ENCODE results near the gene WNT3A.
A peak's percentile ranks its signal among the peaks of the same experiment; 100 is the strongest.
"Not testable (repeated sequence)": the region's sequence is repeated elsewhere in the genome, so short reads cannot be mapped to it uniquely, and the experiment has no call there.

WNT3A gene

DNA sequence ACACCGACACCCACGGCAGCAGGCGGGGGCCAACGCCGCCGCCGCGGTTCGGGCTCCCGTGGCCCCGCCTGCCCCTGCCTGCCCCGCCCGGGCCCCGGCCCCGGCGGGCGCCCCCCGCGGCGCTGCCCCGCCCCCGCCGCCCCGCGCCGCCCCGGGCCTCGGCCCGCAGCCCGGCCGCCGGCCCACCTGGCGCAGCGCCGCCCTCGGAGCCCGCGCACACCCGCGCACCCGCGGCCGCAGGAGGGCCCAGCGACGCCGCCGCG lies at the start of gene WNT3A:
Gene WNT3A (plus strand): TSS at position 213 of the 263 bp plus-strand sequence. CDS start 131 bp downstream, outside the sequence.
- no peak for DNase-seq

- DNase-seq = no peak
Measured at GRCh38 chr1:227958617-227959324, 48.0 kb upstream of the WNT3A start.

GRCh38 chr1:227959325-227959860 lies 47.4 kb upstream of the WNT3A start:
- no peak for DNase-seq

DNA sequence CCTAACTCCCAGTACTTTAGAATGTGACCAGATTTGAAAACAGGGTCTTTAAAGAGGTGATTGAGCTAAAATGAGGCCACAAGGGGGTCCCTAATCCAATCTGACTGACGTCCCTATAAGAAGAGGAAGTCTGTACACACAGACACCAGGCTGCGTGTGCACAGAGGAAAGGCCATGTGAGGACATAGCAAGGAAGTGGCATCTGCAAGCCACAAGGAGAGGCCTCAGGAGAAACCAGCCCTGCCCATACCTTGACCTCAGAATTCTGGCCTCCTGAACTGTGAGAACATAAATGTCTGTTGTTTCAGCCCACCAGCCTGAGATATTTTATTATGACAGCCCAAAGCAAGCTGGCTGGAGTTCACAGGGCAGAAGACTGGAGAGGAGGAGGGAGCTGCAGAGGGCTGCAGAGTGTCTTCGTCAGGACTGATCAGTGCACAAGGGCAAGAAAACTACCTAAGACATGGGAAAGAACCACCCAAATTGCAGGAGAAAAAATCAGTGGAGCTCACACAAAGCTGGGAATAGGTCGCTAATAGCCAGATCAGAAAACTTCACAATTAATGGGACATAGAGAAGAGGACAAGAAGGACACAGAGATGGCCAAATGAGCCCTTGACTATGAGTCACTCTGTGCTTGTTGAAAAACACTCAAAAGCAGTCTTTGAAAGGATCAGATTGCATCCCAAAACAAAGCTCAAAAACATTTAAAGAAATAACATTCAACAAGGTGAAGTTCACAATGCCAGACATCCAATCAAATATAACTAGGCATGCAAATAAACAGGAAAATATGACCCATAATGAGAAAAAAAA lies 44.9 kb upstream of the WNT3A start:
- peak; percentile 80 for DNase-seq

- not testable (repeated sequence) for DNase-seq
Measured at GRCh38 chr1:227966733-227967132, 40.1 kb upstream of the WNT3A start.

DNA sequence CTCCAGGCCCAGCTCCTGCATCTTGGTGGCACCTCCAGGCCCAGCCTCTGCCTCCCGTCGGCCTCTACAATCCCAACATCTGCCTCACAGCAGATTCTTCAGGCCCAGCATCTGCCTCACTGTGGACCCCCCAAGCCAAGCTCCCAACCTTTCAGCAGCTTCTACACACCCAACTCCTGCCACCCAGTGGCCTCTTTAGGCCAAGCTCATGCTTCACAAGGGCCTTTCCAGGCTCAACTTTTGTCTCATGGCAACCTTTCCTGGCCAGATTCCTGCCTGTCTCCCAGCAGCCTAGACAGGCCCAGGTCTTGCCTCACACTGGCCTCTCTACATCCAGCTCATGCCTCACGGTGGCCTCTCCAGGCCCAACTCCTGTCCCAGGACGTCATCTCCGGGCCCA lies 39.0 kb upstream of the WNT3A start:
- not testable (repeated sequence) for DNase-seq

- not testable (repeated sequence) for DNase-seq
Measured at GRCh38 chr1:227970076-227970995, 36.5 kb upstream of the WNT3A start.

- DNase-seq = not testable (repeated sequence)
Measured at GRCh38 chr1:227971216-227971615, 35.6 kb upstream of the WNT3A start.

GRCh38 chr1:227971643-227972282 lies 35.0 kb upstream of the WNT3A start:
- not testable (repeated sequence) for DNase-seq

DNA sequence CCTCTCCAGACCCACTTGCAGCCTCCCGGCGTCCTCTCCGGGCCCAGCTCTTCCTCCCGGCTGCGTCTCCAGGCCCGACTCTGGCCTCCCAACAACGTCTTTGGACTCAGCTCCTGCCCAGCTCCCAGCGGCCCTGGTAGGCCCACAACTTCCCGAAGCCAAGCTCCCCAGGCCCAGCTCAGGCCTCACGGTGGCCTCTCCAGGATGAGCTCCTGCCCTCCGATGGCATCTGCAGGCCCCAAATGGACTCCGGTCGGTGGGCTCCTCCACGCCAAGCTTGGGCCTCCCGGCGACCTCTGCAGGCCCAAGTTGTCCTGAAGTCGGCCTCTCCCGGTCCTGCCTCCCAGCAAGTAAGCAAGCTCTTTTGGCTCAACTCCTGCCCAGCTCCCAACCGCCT lies 34.5 kb upstream of the WNT3A start:
- not testable (repeated sequence) for DNase-seq

GRCh38 chr1:227972843-227973374 lies 33.9 kb upstream of the WNT3A start:
- not testable (repeated sequence) for DNase-seq

GRCh38 chr1:227973724-227974288 lies 33.0 kb upstream of the WNT3A start:
- not testable (repeated sequence) for DNase-seq

DNA sequence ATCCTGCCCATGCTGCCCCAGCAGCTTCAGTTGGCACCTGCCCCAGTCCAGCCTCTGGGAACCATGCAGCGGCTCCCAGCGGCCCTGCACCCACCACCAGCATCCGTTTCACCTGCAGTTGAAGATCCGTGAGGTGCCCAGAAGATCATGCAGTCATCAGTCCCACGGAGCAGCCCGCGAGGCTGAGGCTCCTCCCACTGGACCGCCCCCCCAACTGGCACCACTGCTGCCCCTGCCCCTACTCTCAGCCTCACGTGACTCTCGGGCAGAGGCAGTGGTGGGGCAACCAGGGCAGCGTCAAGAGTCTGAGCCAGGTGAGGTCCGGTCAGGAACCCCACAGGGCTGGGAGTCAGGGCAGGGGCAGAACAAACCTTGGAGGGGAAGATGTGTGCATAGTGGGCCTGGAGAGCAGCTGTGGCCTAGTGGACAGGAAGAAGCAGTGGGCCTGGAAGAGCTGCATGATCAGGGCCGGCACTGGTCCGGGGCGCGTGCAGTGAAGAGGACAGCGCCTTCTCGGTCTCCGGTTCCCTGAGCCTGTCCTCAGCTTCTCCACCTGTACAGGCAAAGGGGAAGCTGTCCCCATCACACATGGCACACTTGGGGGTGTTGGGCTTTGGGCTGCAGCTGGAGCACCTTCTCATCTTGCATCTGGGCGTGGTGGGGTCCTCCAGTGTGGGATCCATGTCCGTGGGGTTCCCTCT lies 31.1 kb upstream of the WNT3A start:
- not testable (repeated sequence) for DNase-seq

DNA sequence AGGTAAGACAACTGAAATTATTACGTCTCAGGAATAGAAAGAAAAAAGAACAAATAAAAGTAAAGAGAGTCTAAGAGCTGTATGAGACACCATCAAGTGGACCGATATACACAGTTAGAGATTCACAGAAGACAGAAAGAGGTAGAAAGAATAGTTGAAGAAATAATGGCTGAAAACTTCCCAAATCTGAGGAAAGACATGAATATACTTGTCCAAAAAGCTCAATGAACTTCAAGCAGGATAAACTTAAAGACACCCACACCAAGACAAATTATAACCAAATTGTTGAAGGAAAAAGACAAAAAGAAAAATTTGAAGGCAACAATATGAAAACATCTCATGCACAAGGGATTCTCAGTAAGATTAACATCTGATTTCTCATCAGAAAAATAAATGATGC lies 19.6 kb upstream of the WNT3A start:
- DNase-seq = no peak

GRCh38 chr1:227994632-227995300 lies 12.0 kb upstream of the WNT3A start:
- DNase-seq = no peak

DNA sequence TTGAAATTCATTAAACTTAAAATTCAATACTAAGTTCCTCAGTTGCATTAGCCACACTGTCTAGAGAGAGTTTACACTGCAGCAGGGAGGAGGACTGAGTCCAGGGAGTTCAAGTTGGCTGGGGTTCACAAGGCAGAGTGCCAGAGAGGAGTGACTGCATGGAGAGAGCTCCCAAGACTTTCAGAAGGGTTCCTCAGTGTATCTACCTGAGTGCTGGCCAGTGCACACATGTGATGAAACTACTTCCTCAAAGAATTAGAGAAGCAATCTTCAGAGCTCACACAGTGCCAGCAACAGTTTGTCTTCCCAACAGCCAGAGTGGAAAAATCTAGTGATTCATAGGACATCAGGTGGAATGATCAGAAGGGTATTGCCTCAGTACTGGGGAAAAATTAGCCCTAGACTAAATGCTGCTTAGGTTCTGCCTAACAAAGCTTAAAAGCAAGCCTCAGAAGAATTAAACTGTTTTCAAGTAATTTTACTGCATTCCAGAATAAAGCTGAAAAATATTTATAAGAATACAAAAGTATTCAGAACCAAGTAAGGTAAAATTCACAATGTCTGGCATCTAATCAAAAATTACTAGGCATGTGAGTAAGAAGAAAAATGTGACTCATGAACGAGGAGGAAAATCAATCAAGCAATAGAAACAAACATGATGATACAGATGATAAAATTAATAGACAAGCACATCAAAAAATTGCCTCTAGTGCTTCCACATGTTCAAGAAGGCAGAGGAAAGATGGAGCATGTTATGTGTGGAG lies 10.4 kb upstream of the WNT3A start:
- no peak for DNase-seq

DNA sequence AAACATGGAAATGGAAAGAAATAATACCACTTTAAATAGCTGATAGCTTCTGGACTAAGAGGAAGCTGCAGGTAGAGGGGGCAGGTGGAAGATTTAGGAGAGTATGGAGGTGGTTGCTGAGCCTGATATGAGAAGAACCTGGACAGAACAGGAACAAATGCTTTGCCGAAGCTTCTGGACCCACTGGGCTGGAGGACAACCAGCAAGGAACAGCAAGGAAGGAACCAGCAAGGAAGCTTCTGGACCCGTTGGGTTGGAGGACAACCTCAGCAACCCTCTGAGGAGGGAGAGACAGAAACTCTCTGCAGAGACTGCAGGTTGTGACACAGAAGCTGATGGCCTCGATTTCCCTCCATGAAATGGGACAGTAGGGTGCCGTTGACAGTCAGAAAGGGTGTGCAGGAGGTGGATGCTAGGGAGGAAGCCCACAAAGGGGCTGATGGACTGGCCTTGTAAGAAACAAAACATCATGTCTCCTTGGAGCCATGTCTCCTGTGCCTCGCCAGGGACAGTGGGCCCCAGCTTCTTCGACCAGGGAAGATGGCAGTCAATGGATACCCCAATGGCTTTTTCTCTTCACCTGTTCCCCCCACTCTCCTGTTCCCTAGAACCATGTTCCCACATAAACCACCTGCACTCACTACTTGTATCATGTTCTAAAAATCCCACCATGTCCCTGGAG lies 8.3 kb upstream of the WNT3A start:
- DNase-seq = no peak

DNA sequence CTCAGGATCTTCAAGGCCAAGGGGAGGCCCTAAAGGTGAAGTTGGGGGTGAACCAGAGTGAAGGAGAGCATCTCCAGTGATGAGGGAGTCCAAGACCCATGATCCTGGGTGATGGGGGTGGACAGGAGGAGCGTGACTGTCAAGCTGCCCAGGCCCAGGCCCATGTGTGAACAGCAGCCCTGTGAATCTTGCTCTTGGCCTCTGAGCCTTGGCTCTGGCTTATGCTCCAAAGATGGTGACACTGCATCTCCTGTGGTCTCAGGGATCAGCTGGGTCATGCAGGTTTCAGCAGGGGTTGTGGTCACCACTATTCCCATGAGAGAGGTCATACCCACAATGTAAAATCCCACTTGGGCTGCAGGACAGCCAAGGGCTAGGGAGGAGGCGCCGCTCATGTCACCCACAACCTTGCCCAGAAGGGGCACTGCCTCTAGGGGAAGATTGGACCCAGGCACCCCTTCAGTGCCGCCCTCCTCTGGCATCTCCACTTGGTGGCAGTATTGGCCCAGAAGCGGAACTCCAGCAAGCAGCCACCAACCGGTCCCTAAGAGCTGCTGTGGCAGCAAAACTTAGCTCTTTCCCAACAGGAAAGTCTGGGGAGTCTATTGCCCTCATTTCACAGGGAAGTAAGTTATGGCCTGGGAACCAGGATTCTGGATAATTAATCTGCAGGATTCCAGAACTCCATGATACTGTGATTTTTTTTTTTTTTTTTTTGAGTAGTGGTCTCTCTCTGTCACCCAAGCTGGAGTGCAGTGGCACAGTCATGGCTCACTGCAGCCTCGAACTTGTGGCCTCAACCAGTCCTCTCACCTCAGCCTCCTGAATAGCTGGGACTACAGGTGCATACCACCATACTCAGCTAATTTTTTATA lies 7.5 kb upstream of the WNT3A start:
- peak; percentile 82 for DNase-seq

All from OCI-M1 (cell line).